ENCODE data around the gene NRCAM.

Gene NRCAM

DNA sequence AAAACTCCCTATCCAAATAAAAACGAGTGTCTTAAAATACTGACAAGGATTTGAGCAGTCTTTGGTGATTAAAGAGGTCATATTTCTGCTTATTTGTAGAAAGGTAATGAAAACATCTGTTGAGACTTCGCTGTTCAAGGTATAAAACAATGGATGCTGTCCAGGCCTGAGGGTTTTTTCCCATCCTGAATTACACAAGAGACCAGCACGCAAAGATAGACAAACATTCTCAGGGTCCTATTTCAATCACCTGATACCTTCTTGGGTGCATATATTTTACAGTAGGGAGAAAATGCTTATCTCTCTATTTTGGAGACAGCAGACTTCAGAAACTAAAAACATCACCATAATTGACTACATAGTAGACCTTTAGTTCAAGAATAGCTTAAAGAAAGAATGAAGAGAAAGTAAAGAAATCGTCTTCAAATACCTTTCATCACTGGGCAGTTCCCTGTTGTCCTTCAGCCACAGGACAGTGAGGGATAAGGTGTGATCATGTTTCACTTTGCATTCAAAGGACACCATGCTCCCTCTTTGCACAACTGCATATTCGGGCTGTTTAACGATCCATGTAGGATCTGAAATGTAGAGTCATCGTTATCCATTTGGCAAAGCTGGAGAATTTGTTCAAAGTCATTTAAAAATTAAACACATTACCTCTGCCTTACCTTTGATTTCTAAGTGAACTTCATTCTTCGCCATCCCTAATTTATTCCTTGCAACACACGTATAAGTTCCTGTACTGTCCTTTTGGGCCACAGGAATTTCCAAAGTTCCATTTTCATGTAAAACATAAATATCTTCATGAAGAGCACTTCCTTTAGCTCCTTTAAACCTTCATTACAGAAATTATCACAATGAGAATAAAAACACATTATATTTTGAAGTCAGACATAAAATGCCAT lies 262.4 kb downstream of the NRCAM start:
- no peak for DNase-seq

DNA sequence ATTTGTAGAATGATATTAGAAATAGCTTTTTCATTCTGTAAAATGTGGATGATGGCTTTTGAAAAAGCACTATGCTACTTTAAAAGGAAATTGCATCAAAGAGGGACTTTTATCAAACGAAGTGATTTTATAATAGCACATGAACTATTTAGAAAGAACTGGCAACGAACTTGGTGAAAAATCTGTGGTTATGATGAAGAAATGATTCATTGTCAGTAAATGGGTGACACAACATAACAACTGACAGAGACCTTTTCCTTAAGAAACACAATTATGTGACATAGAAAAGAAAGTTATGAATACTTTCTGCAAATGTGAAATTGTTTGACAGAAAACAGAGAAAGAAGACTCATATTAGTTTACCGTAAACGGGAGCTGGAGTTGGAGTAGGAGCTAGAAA lies 265.3 kb downstream of the NRCAM start:
- no peak for DNase-seq

DNA sequence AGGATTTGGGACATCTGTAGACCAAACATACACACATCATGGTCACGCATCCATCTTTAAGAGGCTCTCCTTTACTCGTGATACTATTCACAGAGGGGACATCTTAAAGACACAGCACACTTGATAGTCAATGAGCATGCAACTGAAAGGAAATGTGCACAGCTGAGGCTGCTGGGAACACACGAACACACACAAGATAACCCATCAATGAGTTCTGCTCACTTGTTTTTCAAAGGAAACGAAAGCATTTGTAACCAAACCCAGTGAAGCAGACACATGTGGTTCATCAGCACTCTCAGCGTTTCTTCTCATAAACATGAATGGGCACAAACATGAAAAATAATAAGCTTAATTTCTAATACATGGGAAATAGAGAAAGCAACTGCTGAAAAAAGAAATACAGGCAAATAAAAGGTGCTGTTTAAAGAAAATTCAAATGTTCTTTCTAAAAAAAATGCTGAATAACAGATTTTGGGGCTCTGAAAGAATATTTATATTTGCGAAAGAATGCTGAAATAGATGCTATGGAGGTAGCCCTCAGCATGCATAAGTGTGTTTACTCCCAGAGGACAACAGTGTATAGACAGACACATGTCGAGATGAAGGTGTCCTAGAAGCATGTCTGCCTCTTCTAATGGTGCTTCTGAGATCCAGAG lies 266.4 kb downstream of the NRCAM start:
- no peak for DNase-seq

DNA sequence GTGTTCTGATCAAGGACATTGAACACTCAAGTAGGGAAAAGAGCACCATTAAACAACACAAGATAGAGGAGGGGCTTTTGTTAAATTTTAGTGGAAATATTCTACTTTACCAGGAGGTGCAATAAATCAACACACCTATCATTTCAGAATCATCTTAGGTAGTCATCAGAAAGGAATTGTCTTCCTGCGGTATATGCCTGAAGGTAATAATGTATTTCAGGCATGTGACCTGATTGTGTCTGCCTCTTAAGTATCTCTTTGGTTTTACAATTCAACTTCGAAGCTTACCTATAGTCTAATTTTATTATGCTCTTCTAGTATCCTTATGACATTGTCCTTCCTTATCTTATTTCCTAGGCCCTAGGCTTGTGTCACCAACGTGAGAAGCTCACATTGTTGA lies 267.5 kb downstream of the NRCAM start:
- DNase-seq, result no peak

DNA sequence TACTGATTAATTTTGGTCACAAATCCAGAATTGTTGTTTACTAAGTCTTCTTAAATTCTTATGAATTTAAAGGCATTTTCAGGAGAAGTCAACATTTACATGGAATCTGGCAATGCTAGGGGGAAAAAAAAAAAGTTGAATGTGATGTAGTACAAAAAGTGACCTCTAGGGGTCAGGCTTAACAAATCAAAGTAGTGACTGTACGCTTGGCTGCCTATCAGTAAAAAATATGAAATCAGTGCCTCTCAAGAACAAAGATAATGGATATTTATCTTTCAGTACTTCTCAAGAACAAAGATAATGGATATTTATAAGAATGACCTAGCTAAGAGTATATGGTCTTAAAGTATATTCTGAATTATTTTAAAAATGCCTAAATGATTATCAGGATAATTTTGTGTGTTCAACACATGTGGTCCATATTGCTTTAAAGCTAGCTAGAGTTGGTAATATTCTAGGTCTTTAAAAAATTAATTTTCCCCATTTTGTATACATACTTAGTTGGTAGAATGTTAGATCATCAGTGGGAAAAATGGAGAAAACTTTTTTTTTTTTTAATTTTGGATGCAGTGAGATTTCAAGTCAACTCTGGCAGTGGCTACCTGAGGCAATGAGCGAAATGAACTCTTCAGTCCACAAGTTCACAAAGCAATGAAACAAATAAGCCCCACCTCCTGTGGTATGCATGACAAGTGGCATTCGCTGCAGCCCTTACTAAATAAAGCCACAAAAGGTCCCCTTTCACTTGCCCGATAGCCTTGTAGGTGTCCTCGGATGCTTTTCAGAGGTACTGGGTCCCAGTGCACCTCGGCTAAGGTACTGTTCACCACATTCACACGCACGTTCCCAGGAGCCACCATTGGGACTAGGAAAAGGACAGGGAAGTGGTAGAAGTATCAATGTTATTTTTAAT lies 274.9 kb downstream of the NRCAM start:
- peak; percentile 42 to 64 (median 58) for DNase-seq

DNA sequence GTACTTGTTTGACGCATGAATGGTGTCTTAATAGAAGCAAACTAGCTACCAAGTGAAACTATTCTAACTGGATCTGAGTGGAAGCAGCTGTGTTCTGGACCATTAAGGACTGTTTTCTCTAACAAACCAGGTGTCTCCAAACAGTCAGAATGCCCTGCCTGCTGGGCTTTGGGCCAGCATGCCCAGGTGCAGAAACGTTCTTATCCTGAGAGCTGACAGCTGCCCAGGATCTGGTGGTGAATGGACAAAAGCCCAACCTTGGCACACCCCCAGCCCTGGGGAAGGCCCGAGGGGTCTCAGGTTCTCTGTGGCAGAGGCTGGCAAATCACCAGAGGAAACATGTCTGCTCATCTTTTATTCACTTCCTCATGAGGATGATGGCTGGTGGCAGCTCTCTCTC lies 277.8 kb downstream of the NRCAM start:
- no peak for DNase-seq

DNA sequence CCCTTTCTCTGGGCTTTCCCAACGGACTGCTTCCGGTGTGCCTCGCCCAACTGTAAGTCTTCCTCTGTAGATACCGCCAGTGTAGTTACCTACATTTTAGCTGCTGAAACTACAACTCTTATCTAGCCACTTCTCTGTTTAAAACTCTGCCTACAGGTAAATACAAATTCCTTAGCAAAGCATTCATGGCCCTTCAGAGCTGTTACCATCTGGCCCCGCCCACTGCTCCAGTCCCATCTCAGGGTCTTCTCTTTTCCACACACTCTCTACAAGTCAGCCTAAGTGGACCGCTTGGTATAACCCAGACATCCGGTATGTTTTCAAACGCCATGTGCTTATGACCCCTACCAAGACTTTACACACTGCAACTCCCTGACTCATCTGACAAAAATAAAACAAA lies 285.1 kb downstream of the NRCAM start:
- no peak for DNase-seq

DNA sequence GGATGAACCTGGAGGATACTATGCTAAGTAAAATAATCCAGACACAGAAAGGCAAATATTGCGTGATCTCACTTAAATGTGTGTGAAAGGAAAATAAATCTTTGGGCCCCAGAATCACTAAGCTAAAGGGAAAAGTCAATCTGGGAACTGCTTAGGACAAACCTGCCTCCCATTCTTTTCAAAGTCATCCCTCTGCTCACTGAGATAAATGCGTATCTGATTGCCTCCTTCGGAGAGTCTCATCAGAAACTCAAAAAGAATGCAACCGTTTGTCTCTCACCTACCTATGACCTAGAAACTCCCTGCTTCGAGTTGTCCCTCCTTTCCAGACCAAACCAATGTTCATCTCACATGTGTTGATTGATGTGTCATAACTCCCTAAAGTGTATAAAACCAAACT lies 286.0 kb downstream of the NRCAM start:
- no peak for DNase-seq

DNA sequence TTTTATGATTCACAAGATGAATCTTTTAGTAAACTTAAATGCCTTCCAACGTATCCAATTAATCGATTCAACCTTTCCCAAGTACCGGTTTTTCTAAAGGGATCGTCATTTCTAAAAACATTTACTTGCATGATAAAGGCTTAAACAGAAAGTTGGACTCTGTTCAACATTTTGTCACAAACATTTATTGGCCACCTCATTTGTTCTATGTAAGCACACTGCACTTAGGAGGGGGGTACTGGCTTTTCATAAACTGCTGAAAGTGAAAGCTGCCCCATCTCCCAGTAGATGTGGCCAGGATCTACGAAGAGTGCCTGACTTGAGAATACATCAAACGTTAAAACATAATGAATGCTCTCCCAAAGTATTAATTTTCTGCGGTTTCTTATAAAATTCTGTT lies 288.8 kb downstream of the NRCAM start:
- no peak for DNase-seq

DNA sequence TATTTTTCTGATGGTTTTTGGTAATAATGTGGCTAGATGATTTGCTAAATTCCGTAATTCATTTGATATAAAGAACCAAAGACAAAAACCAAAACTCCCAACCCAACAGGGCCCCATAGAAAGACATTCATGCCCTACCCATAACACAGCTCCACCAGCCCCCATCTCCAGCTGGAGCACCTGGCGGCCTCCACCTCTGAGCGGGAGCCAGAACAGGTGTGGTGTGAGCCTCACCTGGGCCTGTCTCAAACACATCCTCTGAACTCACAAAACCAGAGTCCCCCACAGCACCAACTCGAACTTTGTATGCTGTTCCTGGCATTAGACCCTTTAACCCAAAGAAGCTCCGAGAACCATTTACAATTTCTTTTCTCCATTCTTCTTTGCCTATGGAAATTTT lies 289.5 kb downstream of the NRCAM start:
- DNase-seq, result no peak

DNA sequence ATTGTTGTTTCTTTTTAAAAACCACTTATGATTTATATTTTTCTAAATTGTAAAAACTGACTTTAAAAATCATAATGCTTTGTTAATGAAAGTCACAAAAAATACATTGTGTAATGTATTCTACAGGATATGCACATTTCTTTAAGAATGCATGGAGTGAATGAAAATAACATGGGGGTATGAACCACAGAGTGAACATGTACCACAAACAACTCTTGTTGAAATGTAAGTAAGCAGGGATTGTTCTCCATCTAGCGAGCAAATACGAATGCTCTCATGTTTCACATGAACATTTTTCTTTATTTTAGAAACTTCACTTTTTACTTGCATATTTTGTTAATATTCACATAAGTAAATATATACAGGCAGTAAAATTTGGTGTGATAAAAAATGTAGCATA lies 290.5 kb downstream of the NRCAM start:
- DNase-seq, result no peak

DNA sequence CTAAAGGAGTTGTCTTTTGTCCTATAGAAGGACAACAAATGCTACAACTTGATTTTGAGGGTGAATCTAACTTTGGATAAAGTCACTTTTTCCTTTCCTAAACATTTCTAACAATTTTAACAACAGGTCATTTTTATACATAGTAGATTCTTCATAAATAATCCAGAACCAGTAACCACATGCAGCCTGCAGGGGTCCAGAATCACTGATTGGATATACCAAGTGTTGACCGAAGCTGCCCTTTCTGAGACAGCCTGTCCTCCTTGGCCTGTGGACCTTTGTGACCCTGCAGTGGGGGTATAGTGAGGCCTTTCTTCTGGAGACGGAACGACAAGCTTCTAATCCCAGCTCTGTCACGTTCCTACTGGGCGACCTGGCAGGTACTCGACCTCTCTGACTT lies 291.3 kb downstream of the NRCAM start:
- DNase-seq, result no peak

DNA sequence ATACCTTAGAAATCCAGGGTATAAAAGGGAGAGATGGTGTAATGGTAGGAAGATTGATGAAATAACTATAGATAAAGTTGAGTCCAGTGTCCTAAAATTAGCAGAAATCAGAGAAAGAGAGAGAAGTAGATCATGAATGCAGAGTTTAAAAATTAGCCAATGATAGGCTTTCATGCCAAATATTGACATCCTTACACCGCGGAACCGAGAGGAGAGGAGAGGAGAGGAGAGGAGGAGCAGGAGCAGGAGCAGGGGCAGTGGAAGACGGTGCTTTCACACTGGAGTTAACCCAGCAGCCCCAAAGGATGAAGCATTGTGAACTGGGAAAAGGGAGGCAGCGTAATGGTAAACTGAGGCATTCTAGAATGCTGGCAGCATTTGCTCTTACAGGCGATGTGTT lies 291.9 kb downstream of the NRCAM start:
- DNase-seq, result no peak

DNA sequence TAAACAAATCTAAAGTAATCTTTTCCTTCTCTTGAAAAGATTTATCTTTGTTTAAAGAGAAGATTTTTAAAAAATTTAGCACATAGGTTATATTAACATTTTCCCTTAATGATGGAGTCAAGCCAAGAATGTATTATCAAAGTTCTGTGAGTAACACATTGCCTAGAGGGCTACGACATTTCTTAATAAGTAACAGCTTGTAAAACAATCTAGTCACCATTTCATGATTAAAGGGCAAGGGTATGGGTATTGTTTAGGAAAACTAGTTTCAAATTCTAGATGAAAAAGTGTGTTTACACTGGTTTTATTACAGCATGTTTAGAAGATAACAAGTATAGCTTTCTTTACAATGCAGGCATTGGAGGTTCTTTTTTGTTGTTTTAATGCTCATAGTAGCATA lies 297.5 kb downstream of the NRCAM start:
- DNase-seq, result no peak

DNA sequence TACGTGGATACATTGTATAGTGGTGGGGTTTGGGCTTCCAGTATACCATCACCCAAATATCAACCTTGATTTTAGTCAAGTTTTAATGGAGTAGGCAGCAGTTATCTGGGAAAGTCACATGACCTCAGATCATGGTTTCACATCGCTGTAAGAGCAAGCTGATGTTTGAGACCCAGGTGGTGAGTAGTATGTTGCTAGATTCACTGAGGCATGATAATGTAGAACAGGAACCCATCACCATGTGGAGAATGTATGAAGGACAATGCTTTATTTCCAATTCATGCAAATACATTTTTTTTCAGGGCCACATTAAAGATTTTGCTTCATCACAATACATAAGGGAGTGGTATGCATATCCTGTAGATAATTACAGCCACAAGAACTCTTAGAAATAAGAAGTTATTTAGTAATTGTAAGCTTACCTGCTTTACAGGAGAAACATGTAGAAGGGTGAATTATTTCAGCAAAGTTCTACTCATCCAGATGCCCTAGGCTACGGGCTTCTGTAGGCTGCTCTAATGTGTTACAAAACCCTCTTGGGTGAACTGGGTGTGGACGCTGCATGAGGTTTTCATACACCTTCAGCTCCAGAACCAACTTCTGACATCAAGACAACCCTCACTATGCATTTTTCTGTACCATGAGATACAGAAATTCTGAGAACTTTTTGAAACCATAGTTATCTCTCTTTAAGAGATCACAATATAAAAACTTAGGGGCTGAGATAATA lies 298.5 kb downstream of the NRCAM start:
- DNase-seq, result no peak

DNA sequence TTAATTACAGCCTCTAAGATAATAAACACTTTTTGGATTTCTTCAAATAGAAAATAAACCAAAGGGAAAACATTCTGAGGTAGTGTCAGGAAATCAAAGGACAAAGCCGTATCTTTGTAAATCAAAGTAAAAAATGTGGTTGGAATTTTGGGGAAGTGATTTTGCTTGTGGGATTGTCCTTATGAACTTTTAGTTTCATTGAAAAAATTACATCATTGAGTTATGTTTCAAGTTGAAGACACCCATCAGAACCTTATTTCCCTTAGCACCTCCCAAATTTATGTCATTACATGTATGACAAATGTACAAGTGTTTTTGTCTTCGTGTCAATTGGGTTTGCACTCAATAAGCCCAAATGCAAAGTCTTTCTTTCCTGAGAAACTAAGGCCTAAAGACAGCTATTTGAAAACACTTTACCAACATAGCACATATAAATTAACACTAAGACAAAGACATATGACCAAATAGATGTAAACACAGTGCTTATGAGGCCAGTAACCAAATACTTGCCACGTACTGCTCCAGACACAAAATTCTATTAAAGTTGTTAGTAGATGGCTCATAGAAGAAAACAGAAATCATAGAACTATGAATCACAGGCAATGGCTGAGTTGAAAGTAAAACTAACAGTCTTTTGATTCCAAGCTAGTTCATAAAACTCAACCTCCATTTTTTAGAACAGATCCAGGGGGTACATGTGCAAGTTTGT lies 299.2 kb downstream of the NRCAM start:
- peak; percentile 18 to 64 (median 60) for DNase-seq

DNA sequence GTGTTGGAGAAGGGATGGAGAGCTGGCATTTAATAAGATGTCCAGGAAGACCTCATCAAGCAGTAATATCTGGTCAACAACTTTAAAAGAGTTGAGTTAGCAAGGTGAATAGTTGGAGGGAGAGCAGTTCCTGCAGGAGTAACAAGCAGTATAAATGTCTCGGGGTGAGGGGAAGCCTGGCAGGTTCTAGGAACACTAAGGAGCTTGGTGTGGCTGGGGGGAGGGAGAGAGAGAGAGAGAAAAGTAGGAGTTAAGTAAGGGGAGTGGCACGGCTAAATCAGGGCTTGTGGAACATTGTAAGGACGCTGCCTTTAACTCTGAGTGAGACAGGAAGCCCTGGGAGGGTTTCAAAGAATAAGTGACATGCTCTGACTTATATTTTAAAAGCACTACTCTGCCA lies 304.0 kb downstream of the NRCAM start:
- DNase-seq, result no peak

DNA sequence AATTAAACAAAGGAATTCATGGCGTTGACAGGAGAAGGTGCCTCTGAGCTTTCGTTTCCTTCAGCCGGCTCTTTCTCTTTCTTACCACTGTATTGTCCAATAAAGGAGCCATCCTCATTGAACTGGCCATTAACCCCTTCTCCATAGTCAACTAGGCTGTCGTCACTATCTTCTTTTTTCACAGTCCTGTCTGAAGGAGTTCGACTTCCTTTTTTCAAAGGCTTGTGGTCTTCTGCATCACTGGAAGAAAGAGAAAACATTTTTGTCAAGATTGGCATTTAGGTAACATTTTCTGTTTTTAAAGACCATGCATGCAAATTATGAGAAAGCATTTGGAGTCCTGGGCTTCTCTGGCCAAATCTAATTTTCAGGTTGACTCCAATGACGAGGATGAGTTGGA lies 306.3 kb downstream of the NRCAM start:
- no peak for DNase-seq

DNA sequence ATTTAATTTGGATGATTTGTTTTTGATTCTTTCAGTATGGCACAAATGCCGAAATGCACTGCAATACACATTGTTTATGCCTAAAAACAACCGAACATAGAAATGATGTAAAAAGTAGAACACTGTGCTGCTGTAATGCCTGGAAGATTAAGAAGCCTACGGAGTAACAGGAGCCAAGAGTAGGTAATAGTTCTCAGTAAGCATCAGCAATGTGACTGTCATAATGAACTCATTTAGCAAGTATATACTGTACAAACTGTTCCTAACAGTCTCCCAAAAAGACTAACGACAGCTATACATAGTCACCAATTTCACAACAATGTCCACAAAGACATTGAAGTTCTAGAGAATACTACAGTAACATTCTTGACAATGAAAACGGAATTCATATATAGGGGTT lies 307.1 kb downstream of the NRCAM start:
- DNase-seq, result no peak

DNA sequence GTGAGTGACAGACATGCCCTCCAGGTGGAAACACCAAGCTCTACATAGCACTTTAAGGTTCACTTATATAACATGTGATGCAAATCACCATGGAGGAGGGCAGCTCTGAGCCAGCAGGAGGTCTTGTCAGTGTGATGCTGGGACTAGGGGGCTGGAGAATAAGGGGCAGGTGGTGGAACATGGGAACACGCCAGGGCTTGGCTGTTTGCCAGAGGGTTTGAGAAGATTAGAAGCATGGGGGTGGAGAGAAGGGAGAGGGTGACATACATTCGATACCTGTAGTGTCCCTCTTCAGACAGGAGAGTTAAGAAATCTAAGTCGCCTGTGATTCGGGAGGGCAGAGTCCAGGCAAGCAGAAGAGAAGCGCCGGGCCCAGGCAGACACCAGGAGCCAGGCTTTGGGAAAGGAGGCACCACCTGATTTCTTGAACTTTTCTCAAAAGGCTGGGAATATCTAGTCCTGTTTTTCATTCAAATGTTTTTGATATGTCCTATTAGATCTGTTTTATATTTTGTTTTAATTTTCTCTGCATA lies 309.1 kb downstream of the NRCAM start:
- no peak for DNase-seq

DNA sequence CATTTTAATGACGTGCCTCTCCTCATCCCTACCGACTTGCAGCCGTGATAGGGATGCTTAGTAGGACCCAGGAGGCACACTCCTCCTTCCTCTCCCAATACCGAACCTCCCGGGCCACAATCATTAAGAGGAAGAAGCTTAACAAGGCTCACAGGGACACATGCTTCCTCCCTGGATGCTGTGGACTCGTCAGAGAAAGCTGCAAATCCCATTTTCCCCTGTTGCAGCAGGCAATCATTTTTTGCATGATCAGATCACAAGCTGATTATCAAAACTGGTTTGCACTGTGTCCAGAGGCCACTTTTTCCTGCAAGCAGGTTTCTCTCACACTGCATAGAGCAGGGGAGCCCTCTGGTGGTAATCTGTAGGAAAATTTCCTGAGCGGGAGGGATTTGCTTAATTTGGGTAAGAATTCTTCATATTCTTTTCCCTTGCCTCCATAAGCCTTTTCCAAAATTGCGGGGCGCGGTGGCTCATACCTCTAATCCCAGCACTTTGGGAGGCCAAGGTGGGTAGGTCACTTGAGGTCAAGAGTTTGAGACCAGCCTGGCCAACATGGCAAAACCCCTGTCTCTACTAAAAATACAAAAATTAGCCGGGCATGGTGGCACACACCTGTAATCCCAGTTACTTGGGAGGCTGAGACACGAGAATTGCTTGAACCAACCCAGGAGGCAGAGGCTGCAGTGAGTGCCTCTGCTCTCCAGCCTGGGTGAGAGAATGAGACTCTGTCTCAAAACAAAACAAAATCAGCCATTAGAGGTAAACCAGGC lies 310.0 kb downstream of the NRCAM start:
- peak; percentile 72 to 78 (median 72) for DNase-seq

All from suppressor macrophage treated with lipopolysaccharide for 1 hour (primary cell).